ENCODE measurements around the gene RIC1. TPM values are rescaled to one million over a fixed set of nuclear protein-coding genes. Genes with fewer than 3 reads are reported as not detected.
A peak's percentile ranks its signal among the peaks of the same experiment; 100 is the strongest.
"Not testable (repeated sequence)": the region's sequence is repeated elsewhere in the genome, so short reads cannot be mapped to it uniquely, and the experiment has no call there.

The RIC1 gene
- total and polyA plus RNA-seq, 11 donors: 2.4 to 14.4 (median 8.7) TPM

DNA sequence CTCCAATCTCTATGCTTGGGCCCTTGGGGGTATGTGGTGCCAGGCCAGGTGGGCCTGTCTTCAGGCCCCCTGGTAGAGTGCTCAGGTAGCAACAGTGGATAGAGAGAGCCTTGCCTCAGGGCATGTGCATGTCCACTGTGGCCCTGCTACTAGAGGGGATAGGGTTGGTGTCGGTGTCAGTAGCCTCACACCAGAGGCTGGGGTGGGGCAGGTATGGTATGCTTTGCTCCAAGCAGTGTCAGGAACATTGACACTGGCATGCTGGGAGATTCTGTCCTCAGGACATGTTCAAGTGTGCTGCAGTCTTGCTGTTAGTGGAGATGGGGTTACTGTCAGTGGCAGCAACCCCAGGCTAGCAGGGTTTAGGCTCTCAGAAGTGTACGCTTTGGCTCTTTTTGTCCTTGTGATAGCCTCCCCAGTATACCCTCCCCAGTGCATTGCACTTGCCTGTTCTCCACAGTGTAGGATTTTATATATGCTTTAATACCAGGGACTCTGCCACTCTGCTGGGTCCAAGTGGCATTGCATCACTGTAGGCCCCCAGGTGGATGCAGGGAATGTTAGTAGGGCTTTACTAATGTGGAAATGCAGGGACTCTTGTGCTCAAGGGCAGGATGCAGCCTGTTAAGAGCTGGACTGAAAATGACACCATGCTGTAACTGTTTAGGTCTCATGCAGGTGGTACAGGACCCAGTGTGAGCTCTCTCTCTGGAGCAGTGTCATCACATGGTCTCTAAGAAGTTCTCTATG, 21.6 kb downstream of the RIC1 start:
- no peak overlapping the region for H3K27ac ChIP-seq

DNA sequence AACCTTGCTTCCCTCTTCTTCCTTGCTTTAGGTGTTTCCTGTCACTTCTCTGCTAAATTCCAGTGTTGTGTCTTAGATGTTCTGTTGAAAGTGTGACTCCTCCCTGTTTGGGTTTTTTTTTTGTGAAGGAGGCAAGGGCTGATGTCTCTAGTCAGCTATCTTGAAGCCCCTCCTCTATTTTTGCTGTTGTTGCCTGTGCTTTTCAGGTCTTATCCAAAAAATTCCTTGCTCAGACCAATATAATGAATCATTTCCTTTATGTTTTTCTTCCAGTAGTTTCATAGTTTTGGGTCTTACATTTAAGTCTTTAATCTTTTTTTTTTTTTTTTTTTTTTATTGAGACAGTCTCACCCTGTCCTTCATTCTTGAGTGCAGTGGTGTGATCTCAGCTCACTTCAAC, 22.3 kb downstream of the RIC1 start:
- no peak for DNase-seq

More for the DNA sequence above, 21.6 kb downstream of the RIC1 start:
- intact Hi-C loops (cut with DNase I): no loop called here
- Histone ChIP-seq H3K4me3 (no peak overlapping the region), H3K36me3 (no peaks in the 10 kb centered on the region), H3K27me3 (no peaks in the 10 kb centered on the region), H3K9me3 (peaks cover 0 to 66% (median 26%) of the 10 kb centered on the region in 12 donors), H3K4me1 (peaks cover 0 to 12% (median 4%) of the 10 kb centered on the region in 12 donors)
- ATAC-seq: peak in 2 of 4 donors; percentile 26 to 50
- no peak for DNase-seq
- TF ChIP-seq POLR2A (IDR thresholded peaks at IDR 0.05): no peak
- TF ChIP-seq, protein P1, sequence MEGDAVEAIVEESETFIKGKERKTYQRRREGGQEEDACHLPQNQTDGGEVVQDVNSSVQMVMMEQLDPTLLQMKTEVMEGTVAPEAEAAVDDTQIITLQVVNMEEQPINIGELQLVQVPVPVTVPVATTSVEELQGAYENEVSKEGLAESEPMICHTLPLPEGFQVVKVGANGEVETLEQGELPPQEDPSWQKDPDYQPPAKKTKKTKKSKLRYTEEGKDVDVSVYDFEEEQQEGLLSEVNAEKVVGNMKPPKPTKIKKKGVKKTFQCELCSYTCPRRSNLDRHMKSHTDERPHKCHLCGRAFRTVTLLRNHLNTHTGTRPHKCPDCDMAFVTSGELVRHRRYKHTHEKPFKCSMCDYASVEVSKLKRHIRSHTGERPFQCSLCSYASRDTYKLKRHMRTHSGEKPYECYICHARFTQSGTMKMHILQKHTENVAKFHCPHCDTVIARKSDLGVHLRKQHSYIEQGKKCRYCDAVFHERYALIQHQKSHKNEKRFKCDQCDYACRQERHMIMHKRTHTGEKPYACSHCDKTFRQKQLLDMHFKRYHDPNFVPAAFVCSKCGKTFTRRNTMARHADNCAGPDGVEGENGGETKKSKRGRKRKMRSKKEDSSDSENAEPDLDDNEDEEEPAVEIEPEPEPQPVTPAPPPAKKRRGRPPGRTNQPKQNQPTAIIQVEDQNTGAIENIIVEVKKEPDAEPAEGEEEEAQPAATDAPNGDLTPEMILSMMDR (IDR thresholded peaks at IDR 0.05): no peak
- 96 to 100% (median 97%) methylated on average over 2 of the region's 2 CpGs for WGBS, 4 donors

DNA sequence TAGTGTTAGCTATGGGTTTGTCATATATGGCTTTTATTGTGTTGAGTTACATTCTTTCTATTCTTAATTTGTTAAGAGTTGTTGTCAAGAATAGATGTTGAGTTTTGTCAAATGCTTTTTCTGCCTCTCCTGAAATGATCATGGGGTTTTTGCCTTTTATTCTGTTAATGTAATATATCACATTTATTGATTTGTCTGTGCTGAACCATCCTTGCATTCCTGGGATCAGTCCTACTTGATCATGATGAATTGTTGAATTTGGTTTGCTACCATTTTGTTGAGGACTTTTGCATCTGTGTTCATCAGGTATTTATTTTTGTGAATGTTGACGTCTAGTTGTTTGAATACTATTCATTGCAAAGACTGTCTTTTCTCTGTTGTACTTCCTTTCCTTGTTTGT, 23.9 kb downstream of the RIC1 start:
- no peak overlapping the region for H3K4me3 ChIP-seq
- TF ChIP-seq, protein P1 (IDR thresholded peaks at IDR 0.05): no peak
- TF ChIP-seq POLR2A (IDR thresholded peaks at IDR 0.05): no peak
- DNase-seq (no peak), ATAC-seq (no peak)
- H3K36me3 ChIP-seq: peaks cover 0 to 8% (median 3%) of the 10 kb centered on the region in 9 donors
- 93 to 100% (median 97%) methylated on average over 1 of the region's 1 CpG for WGBS, 4 donors
- no peaks in the 10 kb centered on the region for H3K4me1 ChIP-seq
- peaks cover 0 to 66% (median 26%) of the 10 kb centered on the region in 12 donors for H3K9me3 ChIP-seq
- intact Hi-C loops (cut with DNase I): no loop called here
- H3K27me3 ChIP-seq: no peaks in the 10 kb centered on the region
- H3K27ac ChIP-seq: no peak overlapping the region

More for the DNA sequence above, 22.3 kb downstream of the RIC1 start:
- H3K36me3 ChIP-seq: no peaks in the 10 kb centered on the region
- intact Hi-C loops (cut with DNase I): no loop called here
- no peaks in the 10 kb centered on the region for H3K27me3 ChIP-seq
- TF ChIP-seq, protein P1 (IDR thresholded peaks at IDR 0.05): no peak
- TF ChIP-seq POLR2A (IDR thresholded peaks at IDR 0.05): no peak
- H3K27ac ChIP-seq: no peak overlapping the region
- no peak for ATAC-seq
- H3K4me1 ChIP-seq: peaks cover 0 to 11% (median 4%) of the 10 kb centered on the region in 12 donors
- no peak overlapping the region for H3K4me3 ChIP-seq
- peaks cover 0 to 66% (median 26%) of the 10 kb centered on the region in 12 donors for H3K9me3 ChIP-seq

DNA sequence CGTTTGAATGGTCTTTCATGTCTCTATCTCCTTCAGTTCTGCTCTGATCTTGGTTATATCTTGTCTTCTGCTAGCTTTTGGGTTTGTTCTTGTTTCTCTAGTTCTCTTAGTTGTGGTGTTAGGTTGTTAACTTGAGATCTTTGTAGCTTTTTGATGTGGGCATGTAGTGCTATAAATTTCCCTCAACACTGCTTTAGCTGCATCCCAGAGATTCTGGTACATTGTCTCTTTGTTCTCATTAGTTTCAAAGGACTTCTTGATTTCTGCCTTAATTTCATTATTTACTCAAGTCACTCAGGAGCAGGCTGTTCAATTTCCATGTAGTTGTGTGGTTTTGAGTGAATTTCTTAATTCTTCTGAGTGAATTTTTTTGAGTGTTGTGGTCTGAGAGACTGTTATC, 33.9 kb downstream of the RIC1 start:
- WGBS, 4 donors: 95 to 98% (median 96%) methylated on average over 1 of the region's 1 CpG
- peaks cover 0 to 46% (median 2%) of the 10 kb centered on the region in 12 donors for H3K9me3 ChIP-seq
- H3K27ac ChIP-seq; H3K4me3 ChIP-seq; H3K27me3 ChIP-seq; intact Hi-C loops (cut with DNase I); DNase-seq; ATAC-seq: not testable (repeated sequence)
- H3K36me3 ChIP-seq: peaks cover 0 to 23% (median under 1%) of the 10 kb centered on the region in 9 donors
- H3K4me1 ChIP-seq: peaks cover 0 to 14% (median 3%) of the 10 kb centered on the region in 12 donors

Measured in heart left ventricle (tissue), 16 donors.